Stomach (tissue), 9 donors: ENCODE measurements around the gene PXMP4. TPM values are rescaled to one million over a fixed set of nuclear protein-coding genes. Genes with fewer than 3 reads are reported as not detected.

Experiments used
- DNase-seq, 2 donors: peaks; one replicate each; pipeline versions ENCODE4 v3.0.0 to v3.0.0-alpha.2; 2013 to 2019
- H3K27ac ChIP-seq, 5 donors: fragments of 200-600 bp in 4 of 5; sonication (generic) in 4 of 5; one replicate each; pipeline ENCODE4 v1.5.1; 2013 to 2019; ENCODE audit warnings: mild to moderate bottlenecking in 1 of 5, moderate library complexity in 1 of 5
- H3K27me3 ChIP-seq, 3 donors: fragments of 200-600 bp; sonication (generic); one replicate each; pipeline ENCODE4 v1.5.1; 2017 to 2019; ENCODE audit warnings: mixed run types in 1 of 3
- H3K36me3 ChIP-seq, 4 donors: fragments of 200-600 bp; sonication (generic); 1 replicate in 3 of 4; 2 replicates in 1 of 4; pipeline ENCODE4 v1.5.1; 2016 to 2019
- H3K4me1 ChIP-seq, 4 donors: fragments of 200-600 bp; sonication (generic); one replicate each; pipeline ENCODE4 v1.5.1; 2016 to 2019
- H3K4me3 ChIP-seq, 4 donors: fragments of 200-600 bp; sonication (generic) in 3 of 4; one replicate each; pipeline ENCODE4 v1.5.1; 2016 to 2019; ENCODE audit warnings: mild to moderate bottlenecking in 1 of 4
- H3K9me3 ChIP-seq, 4 donors: fragments of 200-600 bp; sonication (generic); one replicate each; pipeline ENCODE4 v1.5.1; 2016 to 2019
- CTCF ChIP-seq, 7 experiments: fragments of 450-650 bp in 4 of 7; fragments of 200-600 bp in 3 of 7; sonication (generic) in 3 of 7; IDR thresholded peaks; one replicate each; pipeline ENCODE4 v1.5.1; 2016 to 2019; ENCODE audit warnings: antibody characterized with exemption in 7 of 7, control low read depth in 2 of 7, mild to moderate bottlenecking in 1 of 7
- EP300 ChIP-seq: sonication (generic); formaldehyde crosslinking; IDR thresholded peaks from one replicate; pipeline ENCODE4 v1.6.1; 2017; ENCODE audit warnings: antibody characterized with exemption
- POLR2A ChIP-seq, 4 donors: fragments of 450-650 bp; IDR thresholded peaks; one replicate each; pipeline ENCODE4 v1.6.1; 2016; ENCODE audit warnings: antibody characterized with exemption in 4 of 4, control low read depth in 2 of 4, mild to moderate bottlenecking in 1 of 4, moderate library complexity in 1 of 4
- POLR2AphosphoS5 ChIP-seq, 3 donors: sonication (generic); formaldehyde crosslinking; IDR thresholded peaks; one replicate each; pipeline ENCODE4 v1.6.1; 2016; ENCODE audit warnings: antibody characterized with exemption in 3 of 3
- WGBS, 5 donors: extraction: QIAGEN DNeasy Blood & Tissue Kit in 3 of 5; methylation state at CpG; one replicate each; pipeline versions ENCODE4 v1.1.5 to v1.1.7; 2013 to 2018; 5-methylcytosine and 5-hydroxymethylcytosine counted together
- intact Hi-C: fragments of 100-400 bp; cut with DNase I; formaldehyde crosslinking; loops from one replicate; pipeline ENCODE4 v1.15.1; 2023; ENCODE audit warnings: low total_unique reads
- polyA plus RNA-seq, 3 donors: library from polyadenylated mRNA; stranded (reverse); fragments of 200-250 nt; gene quantifications; one replicate each; pipeline ENCODE4 v1.2.3, GENCODE V29; 2013
- total RNA-seq, 5 donors: library from RNA; depleted of rRNA; stranded (reverse); fragments of >200 nt; gene quantifications; one replicate each; pipeline versions ENCODE4 v1.1.0 to v1.2.3, GENCODE V29; 2014 to 2016
- donor health status: healthy with polysubstance abuse.
- donor health status: Bipolar disorder and iron deficiency.
- donor health status: healthy.

Gene PXMP4
- total and polyA plus RNA-seq, 8 donors: 0.72 to 36.8 (median 5.6) TPM

GRCh38 chr20:33739493-33739892 is 19.4 kb upstream of the PXMP4 start:
- intact Hi-C loops: no loop called here
- H3K27ac ChIP-seq: no peak overlapping the region
- peaks cover 0 to 13% (median 0%) of the 10 kb centered on the region in 4 donors for H3K36me3 ChIP-seq
- H3K27me3 ChIP-seq: no peaks in the 10 kb centered on the region
- H3K9me3 ChIP-seq: peaks cover 13 to 25% (median 21%) of the 10 kb centered on the region in 4 donors
- no peak overlapping the region for H3K4me3 ChIP-seq
- 86 to 91% (median 89%) methylated on average over 7 of the region's 7 CpGs for WGBS, 5 donors
- H3K4me1 ChIP-seq: peaks cover 0 to 2% (median under 1%) of the 10 kb centered on the region in 4 donors
- no peak for DNase-seq
- TF ChIP-seq POLR2A (IDR thresholded peaks at IDR 0.05) (no peak), EP300 (no peak), POLR2AphosphoS5 (IDR thresholded peaks at IDR 0.05) (no peak), CTCF (IDR thresholded peaks at IDR 0.05) (no peak)

- TF ChIP-seq POLR2A (IDR thresholded peaks at IDR 0.05) (no peak), POLR2AphosphoS5 (IDR thresholded peaks at IDR 0.05) (no peak), CTCF (IDR thresholded peaks at IDR 0.05) (no peak), EP300 (no peak)
- Histone ChIP-seq H3K9me3 (peaks cover 13 to 25% (median 21%) of the 10 kb centered on the region in 4 donors), H3K27me3 (no peaks in the 10 kb centered on the region), H3K27ac (no peak overlapping the region), H3K4me1 (peaks cover 18 to 24% (median 23%) of the 10 kb centered on the region in 4 donors), H3K4me3 (no peak overlapping the region), H3K36me3 (peaks cover 0 to 13% (median 0%) of the 10 kb centered on the region in 4 donors)
- DNase-seq: no peak
- 96 to 100% (median 98%) methylated on average over 3 of the region's 3 CpGs for whole genome bisulfite sequencing, 5 donors
- intact Hi-C loops: no loop called here
Measured at GRCh38 chr20:33736962-33737361, 16.9 kb upstream of the PXMP4 start.

- TF ChIP-seq POLR2AphosphoS5 (IDR thresholded peaks at IDR 0.05) (peak in 2 of 3 donors; percentile 14 to 47), POLR2A (IDR thresholded peaks at IDR 0.05) (no peak)
- no peaks in the 10 kb centered on the region for H3K27me3 ChIP-seq
- H3K4me1 ChIP-seq: peaks cover 23 to 33% (median 30%) of the 10 kb centered on the region in 4 donors
- H3K27ac ChIP-seq: peak overlapping the region; percentile 89 to 97 (median 95)
- WGBS, 5 donors: 45 to 71% (median 59%) methylated on average over 6 of the region's 6 CpGs
- intact Hi-C loops: no loop called here
- H3K36me3 ChIP-seq: peaks cover 0 to 9% (median 0%) of the 10 kb centered on the region in 4 donors
- DNase-seq: peak; percentile 32 to 75
- peaks cover 13 to 25% (median 21%) of the 10 kb centered on the region in 4 donors for H3K9me3 ChIP-seq
- no peak overlapping the region for H3K4me3 ChIP-seq
Measured at GRCh38 chr20:33733654-33734576, 13.8 kb upstream of the PXMP4 start.

- H3K27me3 ChIP-seq: no peaks in the 10 kb centered on the region
- 1 to 2% (median 2%) methylated on average over 23 to 68 of the region's 68 CpGs for WGBS, 5 donors
- peak; percentile 90 to 96 for DNase-seq
- H3K36me3 ChIP-seq: peaks cover 0 to 9% (median 0%) of the 10 kb centered on the region in 4 donors
- peak overlapping the region; percentile 89 to 97 (median 95) for H3K27ac ChIP-seq
- H3K4me1 ChIP-seq: peaks cover 23 to 33% (median 30%) of the 10 kb centered on the region in 4 donors
- intact Hi-C loops: no loop called here
- peaks cover 13 to 20% (median 14%) of the 10 kb centered on the region in 4 donors for H3K9me3 ChIP-seq
- TF ChIP-seq POLR2AphosphoS5 (IDR thresholded peaks at IDR 0.05): peak in 1 of 3 donors; percentile 35
- TF ChIP-seq POLR2A (IDR thresholded peaks at IDR 0.05): no peak
- peak; percentile 9 for TF ChIP-seq EP300
- TF ChIP-seq CTCF (IDR thresholded peaks at IDR 0.05): peak in 1 of 7 experiments; percentile 38
- H3K4me3 ChIP-seq: peak overlapping the region; percentile 52 to 64 (median 59)
Measured at GRCh38 chr20:33732166-33732970, 12.3 kb upstream of the PXMP4 start.
